Panc1 (cell line): ENCODE data around the gene TM9SF3.

Experiments
- CTCF ChIP-seq: fragments of 450-650 bp; IDR thresholded peaks from 2 replicates; pipeline ENCODE4 v1.5.1; 2017; ENCODE audit warnings: mild to moderate bottlenecking
- POLR2AphosphoS5 ChIP-seq: IDR thresholded peaks from 2 replicates; pipeline ENCODE4 v1.6.1; 2012; ENCODE audit warnings: mild to moderate bottlenecking, low read depth, low read length, moderate library complexity
- REST ChIP-seq, 2 experiments: IDR thresholded peaks; 2 replicates each; pipeline ENCODE4 v1.6.1; 2011 to 2012; ENCODE audit warnings: low read depth in 2 of 2, control low read depth in 1 of 2, low read length in 1 of 2, mild to moderate bottlenecking in 1 of 2, moderate library complexity in 1 of 2; ENCODE audit not compliant: insufficient read depth in 1 of 2
- SIN3A ChIP-seq: IDR thresholded peaks from 2 replicates; pipeline ENCODE4 v1.6.1; 2012; ENCODE audit warnings: low read depth, mild to moderate bottlenecking, low read length, moderate library complexity, borderline replicate concordance; ENCODE audit not compliant: insufficient read depth
- TCF7L2 ChIP-seq: IDR thresholded peaks from 2 replicates; pipeline ENCODE4 v1.6.1; 2011; ENCODE audit warnings: mild to moderate bottlenecking, low read depth, low read length, inconsistent platforms

- TF ChIP-seq CTCF (no peak), SIN3A (no peak), POLR2AphosphoS5 (no peak), TCF7L2 (no peak), REST (IDR thresholded peaks at IDR 0.05; ENCODE audit: insufficient read depth in 1 of 2, low read depth in 2 of 2, low read length in 1 of 2) (no peak)
Measured at GRCh38 chr10:96502561-96503282, 84.1 kb downstream of the TM9SF3 start.
